Suppressor macrophage (primary cell): Measurements from ENCODE around the gene POM121.
"Not testable (repeated sequence)": the region's sequence is repeated elsewhere in the genome, so short reads cannot be mapped to it uniquely, and the experiment has no call there.

Experiments
- DNase-seq, 4 experiments: peaks; one replicate each; pipeline ENCODE4 v3.0.0-alpha.2; 2020 to 2022

POM121 gene

GRCh38 chr7:72949686-72950085, 24.8 kb downstream of the POM121 start:
- DNase-seq, result not testable (repeated sequence)

- DNase-seq, result not testable (repeated sequence)
Measured at GRCh38 chr7:72950432-72950831, 25.5 kb downstream of the POM121 start.

GRCh38 chr7:72953901-72954562, 29.1 kb downstream of the POM121 start:
- DNase-seq, result not testable (repeated sequence)

- DNase-seq, result not testable (repeated sequence)
Measured at GRCh38 chr7:72954563-72955198, 29.8 kb downstream of the POM121 start.

- DNase-seq, result not testable (repeated sequence)
Measured at GRCh38 chr7:72960029-72960428, 35.1 kb downstream of the POM121 start.

GRCh38 chr7:72960626-72961345, 35.9 kb downstream of the POM121 start:
- DNase-seq, result not testable (repeated sequence)

GRCh38 chr7:72961346-72961650, 36.4 kb downstream of the POM121 start:
- not testable (repeated sequence) for DNase-seq

GRCh38 chr7:72963056-72963455, 38.2 kb downstream of the POM121 start:
- DNase-seq, result not testable (repeated sequence)

- DNase-seq, result not testable (repeated sequence)
Measured at GRCh38 chr7:72965186-72965975, 40.5 kb downstream of the POM121 start.

- DNase-seq, result not testable (repeated sequence)
Measured at GRCh38 chr7:72966892-72967291, 42.0 kb downstream of the POM121 start.

- DNase-seq, result not testable (repeated sequence)
Measured at GRCh38 chr7:72968980-72969516, 44.2 kb downstream of the POM121 start, which contains the start of gene TRIM74. Gene TRIM74, minus strand, starts transcription at chr7:72969466. Its CDS starts 3,309 bp downstream, at chr7:72966157.

- DNase-seq, result not testable (repeated sequence)
Measured at GRCh38 chr7:72969688-72970087, 44.8 kb downstream of the POM121 start.

GRCh38 chr7:72971505-72971904, 46.6 kb downstream of the POM121 start:
- DNase-seq, result not testable (repeated sequence)

- not testable (repeated sequence) for DNase-seq
Measured at GRCh38 chr7:72974781-72975180, 49.9 kb downstream of the POM121 start.

GRCh38 chr7:72975656-72976286, 50.9 kb downstream of the POM121 start:
- DNase-seq, result not testable (repeated sequence)

- not testable (repeated sequence) for DNase-seq
Measured at GRCh38 chr7:72976434-72976833, 51.5 kb downstream of the POM121 start.

GRCh38 chr7:72980382-72980781, 55.5 kb downstream of the POM121 start:
- DNase-seq, result not testable (repeated sequence)

GRCh38 chr7:72982084-72982483, 57.2 kb downstream of the POM121 start:
- DNase-seq, result not testable (repeated sequence)

GRCh38 chr7:72990146-72990913, 65.4 kb downstream of the POM121 start:
- not testable (repeated sequence) for DNase-seq

- DNase-seq, result not testable (repeated sequence)
Measured at GRCh38 chr7:72995484-72995883, 70.6 kb downstream of the POM121 start.

GRCh38 chr7:72997447-72997846, 72.6 kb downstream of the POM121 start:
- DNase-seq, result not testable (repeated sequence)
